Naive thymus-derived CD8-positive, alpha-beta T cell (primary cell): ENCODE results near the gene NLK. TPM values are rescaled to one million over a fixed set of nuclear protein-coding genes. Genes with fewer than 3 reads are reported as not detected.
"Not testable (repeated sequence)": the region's sequence is repeated elsewhere in the genome, so short reads cannot be mapped to it uniquely, and the experiment has no call there.

Source experiments
- ATAC-seq, 2 donors: fragments of 150-1000 bp; cut with Tn5 transposase in 1 of 2; sonication (Bioruptor Pico), chemical (Tn5 transposase) in 1 of 2; 1 replicate in 1 of 2; 2 replicates in 1 of 2; pipeline ENCODE4 v1.10.0; 2021; ENCODE audit warnings: mild to moderate bottlenecking in 2 of 2, moderate library complexity in 2 of 2
- POLR2A ChIA-PET: fragments of 350-600 bp; sonication (Branson Sonifier 250); formaldehyde crosslinking; loops from one replicate; lab custom pipeline; 2021; ENCODE audit warnings: antibody characterized with exemption; lab: Charles Lee
- DNase-seq, 10 donors: peaks; one replicate each; pipeline versions ENCODE4 v3.0.0 to v3.0.0-alpha.2; 2020 to 2022
- H3K27ac Mint-ChIP-seq, 10 donors: one replicate each; pipeline ENCODE4 v1.8.0; 2020 to 2022; ENCODE audit warnings: mild to moderate bottlenecking in 10 of 10, mixed read lengths in 10 of 10, moderate library complexity in 4 of 10, inconsistent platforms in 1 of 10
- H3K27me3 Mint-ChIP-seq, 5 donors: one replicate each; pipeline ENCODE4 v1.8.0; 2021 to 2022; ENCODE audit warnings: mixed read lengths in 5 of 5
- H3K36me3 Mint-ChIP-seq, 3 donors: one replicate each; pipeline ENCODE4 v1.8.0; 2020 to 2022; ENCODE audit warnings: mixed read lengths in 3 of 3, mild to moderate bottlenecking in 2 of 3, inconsistent platforms in 1 of 3
- H3K4me1 Mint-ChIP-seq, 4 donors: one replicate each; pipeline ENCODE4 v1.8.0; 2021 to 2022; ENCODE audit warnings: mixed read lengths in 4 of 4
- H3K4me3 Mint-ChIP-seq, 10 donors: one replicate each; pipeline ENCODE4 v1.8.0; 2020 to 2022; ENCODE audit warnings: mild to moderate bottlenecking in 10 of 10, mixed read lengths in 10 of 10, moderate library complexity in 6 of 10, inconsistent platforms in 1 of 10
- H3K9me3 Mint-ChIP-seq, 9 donors: one replicate each; pipeline ENCODE4 v1.8.0; 2020 to 2022; ENCODE audit warnings: mixed read lengths in 9 of 9, mild to moderate bottlenecking in 3 of 9, inconsistent platforms in 1 of 9, moderate library complexity in 1 of 9
- polyA plus RNA-seq, 3 donors: library from polyadenylated mRNA; unstranded; fragments of 300-500 nt; fragmentation: Illumina TruSeq; gene quantifications; one replicate each; pipeline ENCODE4 v1.2.3, GENCODE V29; 2021
- total RNA-seq, 8 experiments: library from RNA in 2 of 8; stranded (reverse) in 2 of 8; gene quantifications; one replicate each; pipeline ENCODE4 v1.2.3 and lab custom pipeline; 2021 to 2026

The NLK gene
- total and polyA plus RNA-seq, 5 experiments from 2014 or later, result 1.5 to 15.4 (median 2.1) TPM

- POLR2A ChIA-PET, result no interaction called here
- H3K27ac Mint-ChIP-seq, result peak overlapping the region in 2 of 10 donors; percentile 33 to 64
- no peak overlapping the region for H3K4me3 Mint-ChIP-seq
Measured at GRCh38 chr17:28056276-28056620, 13.8 kb downstream of the NLK start.

DNA sequence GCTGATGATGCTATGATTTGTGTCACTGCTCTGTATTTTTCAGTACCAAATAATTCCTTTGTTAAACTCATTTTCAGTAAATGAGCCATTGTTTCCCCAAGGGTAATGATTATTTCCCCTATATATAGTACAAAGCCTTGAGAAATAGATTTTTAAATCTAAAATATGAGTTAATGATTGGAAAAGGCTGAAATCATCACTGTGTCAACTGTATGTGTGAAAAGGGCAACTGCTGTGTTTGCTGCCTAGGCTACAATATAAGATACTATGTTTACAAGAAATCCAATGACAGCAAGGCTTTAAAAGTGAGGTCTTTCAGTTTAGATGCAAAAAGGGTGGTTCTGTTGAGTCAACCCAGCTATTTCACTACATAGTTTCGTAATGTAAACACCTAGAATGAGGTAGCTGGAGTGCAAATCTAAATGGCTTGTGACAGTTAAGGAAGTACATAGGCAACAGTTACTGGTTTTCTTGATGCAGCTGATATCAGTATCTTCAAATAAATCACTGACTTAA lies 15.3 kb downstream of the NLK start:
- DNase-seq, result no peak
- peaks cover 8 to 48% (median 28%) of the 10 kb centered on the region in 4 donors for H3K4me1 Mint-ChIP-seq
- peak in 1 of 2 donors; percentile 20 for ATAC-seq
- H3K36me3 Mint-ChIP-seq, result no peaks in the 10 kb centered on the region
- POLR2A ChIA-PET, result no interaction called here
- H3K27ac Mint-ChIP-seq, result peak overlapping the region in 1 of 10 donors; percentile 53
- H3K4me3 Mint-ChIP-seq, result peak overlapping the region in 1 of 10 donors; percentile 31
- no peaks in the 10 kb centered on the region for H3K9me3 Mint-ChIP-seq
- no peaks in the 10 kb centered on the region for H3K27me3 Mint-ChIP-seq

More at GRCh38 chr17:28056276-28056620, 13.8 kb downstream of the NLK start:
- ATAC-seq (no peak), DNase-seq (no peak)
- Mint-ChIP-seq H3K27me3 (no peaks in the 10 kb centered on the region), H3K4me1 (peaks cover 8 to 56% (median 26%) of the 10 kb centered on the region in 4 donors), H3K36me3 (no peaks in the 10 kb centered on the region), H3K9me3 (no peaks in the 10 kb centered on the region)

- POLR2A ChIA-PET, result no interaction called here
- H3K4me3 Mint-ChIP-seq, result no peak overlapping the region
- H3K27me3 Mint-ChIP-seq, result no peaks in the 10 kb centered on the region
- H3K4me1 Mint-ChIP-seq, result peaks cover 9 to 42% (median 26%) of the 10 kb centered on the region in 4 donors
- H3K36me3 Mint-ChIP-seq, result peaks cover 0 to 2% (median 0%) of the 10 kb centered on the region in 3 donors
- H3K27ac Mint-ChIP-seq, result no peak overlapping the region
- no peak for DNase-seq
- H3K9me3 Mint-ChIP-seq, result no peaks in the 10 kb centered on the region
- no peak for ATAC-seq
Measured at GRCh38 chr17:28059675-28060074, 17.2 kb downstream of the NLK start.

DNA sequence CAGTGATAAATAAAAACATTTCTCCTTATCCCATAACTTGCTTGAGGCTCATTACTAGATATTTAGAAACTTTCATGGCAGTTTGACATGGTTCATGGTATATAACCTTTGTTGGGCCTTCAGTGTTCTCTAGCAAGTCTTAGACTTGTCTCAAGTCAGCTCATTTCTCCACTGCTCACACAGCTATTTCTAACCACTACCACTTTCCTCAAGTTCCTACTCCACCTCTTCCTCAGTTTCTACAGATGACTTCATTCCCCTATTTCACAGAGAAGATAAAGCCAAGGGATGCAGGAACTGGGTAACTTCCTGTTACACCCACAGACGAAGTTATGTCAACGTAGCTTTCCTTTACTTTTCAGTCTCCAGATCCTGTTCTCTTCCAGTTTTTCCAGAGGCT lies 23.2 kb downstream of the NLK start:
- H3K4me1 Mint-ChIP-seq, result peaks cover 15 to 29% (median 25%) of the 10 kb centered on the region in 4 donors
- H3K27ac Mint-ChIP-seq, result peak overlapping the region in 3 of 10 donors; percentile 1 to 41 (median 7)
- H3K36me3 Mint-ChIP-seq, result peaks cover 0 to 6% (median 3%) of the 10 kb centered on the region in 3 donors
- H3K27me3 Mint-ChIP-seq, result no peaks in the 10 kb centered on the region
- H3K9me3 Mint-ChIP-seq, result peaks cover 0 to 3% (median 0%) of the 10 kb centered on the region in 9 donors
- ATAC-seq (no peak), DNase-seq (no peak)
- POLR2A ChIA-PET, result no interaction called here
- H3K4me3 Mint-ChIP-seq, result no peak overlapping the region

GRCh38 chr17:28069061-28069460 lies 26.6 kb downstream of the NLK start:
- POLR2A ChIA-PET, result no interaction called here
- Mint-ChIP-seq H3K4me1 (peaks cover 19 to 49% (median 41%) of the 10 kb centered on the region in 4 donors), H3K27ac (peak overlapping the region in 1 of 10 donors; percentile 58), H3K4me3 (no peak overlapping the region), H3K36me3 (peaks cover 3 to 15% (median 8%) of the 10 kb centered on the region in 3 donors), H3K9me3 (peaks cover 0 to 12% (median 5%) of the 10 kb centered on the region in 9 donors), H3K27me3 (no peaks in the 10 kb centered on the region)
- DNase-seq, result no peak
- ATAC-seq, result no peak

DNA sequence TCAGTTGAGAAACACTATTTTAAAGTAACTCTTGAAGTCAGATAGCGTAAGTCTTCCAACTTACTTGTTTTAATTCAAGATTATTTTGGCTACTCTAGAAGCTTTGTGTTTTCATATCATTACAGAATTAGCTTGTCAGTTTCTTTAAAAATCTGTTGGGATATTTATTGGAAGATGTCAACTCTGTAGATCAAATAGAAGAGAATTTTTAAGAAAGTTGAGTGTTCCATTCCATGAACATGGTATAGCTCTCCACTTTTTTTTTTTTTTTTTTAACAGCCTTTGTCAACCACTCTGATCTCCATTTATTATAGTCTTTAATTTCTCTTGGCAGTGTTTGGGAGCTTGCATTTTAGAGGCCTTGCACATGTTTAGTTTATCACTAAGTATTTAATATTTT lies 28.7 kb downstream of the NLK start:
- DNase-seq (no peak), ATAC-seq (no peak)
- POLR2A ChIA-PET, result no interaction called here
- Mint-ChIP-seq H3K27ac (peak overlapping the region in 8 of 10 donors; percentile 28 to 79 (median 60)), H3K9me3 (peaks cover 0 to 12% (median 4%) of the 10 kb centered on the region in 9 donors), H3K36me3 (peaks cover 3 to 15% (median 8%) of the 10 kb centered on the region in 3 donors), H3K4me1 (peaks cover 19 to 54% (median 46%) of the 10 kb centered on the region in 4 donors), H3K27me3 (no peaks in the 10 kb centered on the region), H3K4me3 (peak overlapping the region in 2 of 10 donors; percentile 22 to 46)

DNA sequence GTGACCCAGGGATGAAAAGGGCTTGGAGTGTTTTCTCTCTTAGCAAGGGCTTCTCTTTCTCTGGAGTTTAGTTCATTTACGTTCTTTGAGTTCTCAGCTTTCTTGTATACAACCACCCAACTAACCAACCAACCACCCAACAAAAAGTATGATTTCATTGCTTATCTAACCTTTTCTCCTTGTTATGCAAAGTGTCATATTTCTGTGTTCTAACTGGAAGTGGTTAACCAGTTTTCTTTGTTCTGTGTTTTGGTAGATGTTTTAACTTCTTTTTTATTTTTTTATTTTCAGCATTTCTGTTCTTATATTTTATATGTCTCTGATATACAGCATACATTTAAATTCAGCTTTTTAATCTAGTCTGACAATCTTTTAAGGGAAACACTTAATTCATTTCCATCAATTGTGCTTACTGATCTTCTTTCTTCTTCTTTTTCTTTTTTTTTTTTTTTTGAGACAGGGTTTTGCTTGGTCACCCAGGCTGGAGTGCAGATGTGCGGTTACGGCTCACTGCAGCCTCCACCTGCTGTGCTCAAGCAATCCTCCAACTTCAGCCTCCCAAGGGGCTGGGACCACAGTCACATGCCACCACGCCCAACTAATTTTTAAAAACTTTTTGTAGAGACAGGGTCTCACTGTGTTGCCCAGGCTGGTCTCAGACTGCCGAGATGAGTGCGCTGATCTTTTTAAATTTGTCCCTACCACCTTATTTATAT lies 29.6 kb downstream of the NLK start:
- Mint-ChIP-seq H3K27me3 (no peaks in the 10 kb centered on the region), H3K27ac (peak overlapping the region; percentile 19 to 91 (median 75)), H3K4me3 (peak overlapping the region in 9 of 10 donors; percentile 4 to 46 (median 35)), H3K9me3 (peaks cover 0 to 12% (median 4%) of the 10 kb centered on the region in 9 donors), H3K36me3 (peaks cover 3 to 17% (median 8%) of the 10 kb centered on the region in 3 donors), H3K4me1 (peaks cover 21 to 59% (median 53%) of the 10 kb centered on the region in 4 donors)
- ATAC-seq (peak; percentile 73 to 95), DNase-seq (peak in 4 of 10 donors; percentile 24 to 78 (median 54))
- POLR2A ChIA-PET, result no interaction called here

- POLR2A ChIA-PET, result no interaction called here
- peak overlapping the region in 1 of 10 donors; percentile 46 for H3K4me3 Mint-ChIP-seq
- peaks cover 0 to 12% (median 4%) of the 10 kb centered on the region in 9 donors for H3K9me3 Mint-ChIP-seq
- peak overlapping the region in 2 of 10 donors; percentile 68 to 82 for H3K27ac Mint-ChIP-seq
- no peaks in the 10 kb centered on the region for H3K27me3 Mint-ChIP-seq
- no peak for ATAC-seq
- no peak for DNase-seq
- H3K4me1 Mint-ChIP-seq, result peaks cover 21 to 62% (median 54%) of the 10 kb centered on the region in 4 donors
- H3K36me3 Mint-ChIP-seq, result peaks cover 3 to 17% (median 8%) of the 10 kb centered on the region in 3 donors
Measured at GRCh38 chr17:28072936-28073533, 30.6 kb downstream of the NLK start.

DNA sequence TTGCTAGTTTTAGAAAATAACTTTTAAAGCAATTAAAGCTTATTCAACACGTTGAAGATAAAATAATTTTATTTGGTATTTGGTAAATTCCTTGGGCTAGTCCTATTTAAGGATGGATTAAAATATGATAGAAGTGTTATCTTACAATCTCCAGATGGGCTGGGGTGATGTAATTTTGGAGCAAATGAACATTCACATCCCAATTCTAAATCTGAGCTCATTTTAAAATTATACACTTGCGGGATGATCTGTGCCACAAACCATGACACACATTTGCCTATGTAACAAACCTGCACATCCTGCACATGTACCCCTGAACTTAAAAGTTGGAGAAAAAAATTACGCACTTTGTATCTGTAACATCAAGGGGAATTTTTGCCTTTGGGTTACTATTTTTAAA lies 31.5 kb downstream of the NLK start:
- DNase-seq, result no peak
- peaks cover 0 to 12% (median 4%) of the 10 kb centered on the region in 9 donors for H3K9me3 Mint-ChIP-seq
- H3K27ac Mint-ChIP-seq, result no peak overlapping the region
- POLR2A ChIA-PET, result no interaction called here
- peaks cover 22 to 70% (median 59%) of the 10 kb centered on the region in 4 donors for H3K4me1 Mint-ChIP-seq
- H3K27me3 Mint-ChIP-seq, result no peaks in the 10 kb centered on the region
- ATAC-seq, result no peak
- H3K4me3 Mint-ChIP-seq, result no peak overlapping the region
- H3K36me3 Mint-ChIP-seq, result peaks cover 5 to 19% (median 8%) of the 10 kb centered on the region in 3 donors

GRCh38 chr17:28076144-28076543 lies 33.7 kb downstream of the NLK start:
- Mint-ChIP-seq H3K9me3 (peaks cover 0 to 9% (median 3%) of the 10 kb centered on the region in 9 donors), H3K27me3 (no peaks in the 10 kb centered on the region), H3K4me3 (peak overlapping the region in 1 of 10 donors; percentile 1), H3K36me3 (peaks cover 8 to 19% (median 18%) of the 10 kb centered on the region in 3 donors), H3K4me1 (peaks cover 26 to 86% (median 72%) of the 10 kb centered on the region in 4 donors), H3K27ac (peak overlapping the region in 5 of 10 donors; percentile 4 to 36 (median 7))
- POLR2A ChIA-PET, result interaction anchor here (0.7 kb wide), 1 partner anchor 35 kb away, joined by 3 read pairs; no protein-coding TSS in a partner anchor
- ATAC-seq, result peak; percentile 34 to 35
- DNase-seq, result peak in 3 of 10 donors; percentile 8 to 11 (median 9)

DNA sequence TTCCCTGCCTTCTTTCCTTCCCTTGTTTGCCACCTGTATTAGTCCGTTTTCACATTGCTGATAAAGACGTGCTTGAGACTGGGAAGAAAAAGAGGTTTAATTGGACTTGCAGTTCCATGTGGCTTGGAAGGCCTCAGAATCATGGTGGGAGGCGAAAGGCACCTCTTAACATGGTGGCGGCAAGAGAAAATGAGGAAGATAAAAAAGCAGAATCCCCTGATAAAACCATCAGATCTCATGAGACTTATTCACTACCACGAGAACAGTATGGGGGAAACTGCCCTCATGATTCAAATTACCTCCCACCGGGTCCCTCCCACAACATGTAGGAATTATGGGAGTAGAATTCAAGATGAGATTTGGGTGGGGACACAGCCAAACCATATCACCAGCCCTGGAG lies 34.7 kb downstream of the NLK start:
- H3K9me3 Mint-ChIP-seq, H3K27ac Mint-ChIP-seq, DNase-seq, POLR2A ChIA-PET, H3K27me3 Mint-ChIP-seq, ATAC-seq: not testable (repeated sequence)
- Mint-ChIP-seq H3K4me3 (peak overlapping the region in 1 of 10 donors; percentile 22), H3K36me3 (peaks cover 0 to 21% (median 13%) of the 10 kb centered on the region in 3 donors), H3K4me1 (peaks cover 22 to 78% (median 65%) of the 10 kb centered on the region in 4 donors)

GRCh38 chr17:28078341-28079229 lies 36.1 kb downstream of the NLK start:
- peaks cover 0 to 21% (median 16%) of the 10 kb centered on the region in 3 donors for H3K36me3 Mint-ChIP-seq
- no peaks in the 10 kb centered on the region for H3K27me3 Mint-ChIP-seq
- no peaks in the 10 kb centered on the region for H3K9me3 Mint-ChIP-seq
- DNase-seq, result no peak
- H3K4me1 Mint-ChIP-seq, result peaks cover 18 to 75% (median 58%) of the 10 kb centered on the region in 4 donors
- POLR2A ChIA-PET, result no interaction called here
- H3K27ac Mint-ChIP-seq, result peak overlapping the region in 1 of 10 donors; percentile 5
- no peak overlapping the region for H3K4me3 Mint-ChIP-seq
- no peak for ATAC-seq
